Renal cortex interstitium (tissue), 11 donors: ENCODE results near the gene GARIN1A. TPM values are rescaled to one million over a fixed set of nuclear protein-coding genes. Genes with fewer than 3 reads are reported as not detected.

Experiments
- DNase-seq, 11 donors: peaks; one replicate each; pipeline ENCODE4 v3.0.0-alpha.2; 2013; ENCODE audit warnings: low read depth in 9 of 11, low spot score in 4 of 11; ENCODE audit errors: extremely low read depth in 1 of 11
- polyA plus RNA-seq, 3 donors: library from polyadenylated mRNA; unstranded; fragments of 120-200 nt; gene quantifications; one replicate each; pipeline ENCODE4 v1.2.1, GENCODE V29; 2013; ENCODE audit not compliant: insufficient read length in 3 of 3

Gene GARIN1A
- polyA plus RNA-seq, 3 donors = 2.4 to 4.3 (median 2.7) TPM

DNA sequence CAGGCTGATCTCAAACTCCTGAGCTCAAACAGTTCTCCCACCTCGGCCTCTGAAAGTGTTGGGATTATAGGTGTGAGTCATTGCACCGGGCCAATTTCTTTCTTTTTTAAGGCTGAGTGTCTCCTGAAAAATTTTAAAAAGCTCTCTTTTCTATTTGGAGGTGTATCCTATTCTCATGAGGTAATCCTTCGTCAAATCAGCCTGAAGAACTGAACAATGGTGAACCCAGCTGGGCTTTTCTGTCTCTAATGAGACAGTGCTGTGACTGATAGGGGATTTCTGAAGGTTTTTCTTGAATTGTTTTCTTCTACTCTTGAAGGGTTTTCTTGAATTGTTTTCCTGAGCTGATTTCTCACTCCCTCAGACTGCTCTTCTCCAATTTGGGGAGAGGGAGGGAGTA is 36.1 kb downstream of the GARIN1A start:
- DNase-seq = no peak

DNA sequence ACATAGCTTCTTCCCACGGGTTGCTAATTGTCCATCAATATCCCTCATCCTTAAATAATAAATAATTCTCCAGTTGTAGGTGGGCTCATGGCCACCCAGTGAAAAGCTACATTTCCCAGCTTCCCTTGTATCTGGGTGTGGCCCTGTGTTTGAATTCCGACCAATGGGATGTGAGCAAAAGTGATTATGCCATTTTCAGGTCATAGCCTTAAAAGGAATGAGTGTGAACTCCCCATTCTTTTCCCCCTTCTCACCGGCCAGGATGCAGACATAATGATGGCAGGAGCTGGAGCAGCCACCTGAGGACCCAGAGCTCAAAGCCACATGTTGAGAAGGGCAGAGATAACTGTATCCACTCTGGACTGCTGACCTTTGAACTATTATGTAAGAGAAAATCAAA is 36.7 kb downstream of the GARIN1A start:
- DNase-seq = no peak

DNA sequence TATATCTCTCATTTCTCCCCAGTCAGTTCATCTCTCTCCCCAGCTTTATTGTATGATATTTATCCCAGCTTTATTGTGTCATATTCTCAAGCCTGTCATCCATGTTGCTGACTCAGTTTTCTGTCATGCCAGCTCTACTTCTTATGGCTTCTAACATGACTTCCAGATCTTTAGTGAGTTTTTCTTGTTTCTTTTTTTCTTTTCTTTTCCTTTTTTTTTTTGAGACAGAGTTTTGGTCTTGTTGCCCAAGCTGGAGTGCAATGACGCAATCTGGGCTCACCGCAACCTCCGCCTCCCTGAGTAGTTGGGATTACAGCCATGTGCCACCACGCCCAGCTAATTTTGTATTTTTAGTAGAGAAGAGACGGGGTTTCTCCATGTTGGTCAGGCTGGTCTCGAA is 38.4 kb downstream of the GARIN1A start:
- DNase-seq = no peak

DNA sequence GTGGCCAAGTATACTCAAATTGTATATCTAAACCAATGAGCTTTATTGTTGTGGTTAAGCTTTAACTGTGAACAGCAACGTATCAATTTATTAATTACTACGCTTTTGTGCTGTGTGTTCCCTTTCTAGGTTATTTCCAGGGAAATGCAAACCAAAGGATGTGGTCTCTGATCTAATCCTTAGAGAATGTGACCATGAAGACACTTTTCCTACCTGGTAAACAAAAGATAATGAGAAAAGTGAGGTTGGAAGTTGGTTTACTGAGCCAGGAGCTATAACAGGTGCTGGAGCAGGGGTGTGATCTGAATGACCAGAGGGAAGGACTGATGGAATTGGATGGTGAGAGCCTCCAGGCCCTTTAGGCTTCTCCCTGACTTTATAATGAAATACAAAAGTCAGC is 41.7 kb downstream of the GARIN1A start:
- DNase-seq = no peak

DNA sequence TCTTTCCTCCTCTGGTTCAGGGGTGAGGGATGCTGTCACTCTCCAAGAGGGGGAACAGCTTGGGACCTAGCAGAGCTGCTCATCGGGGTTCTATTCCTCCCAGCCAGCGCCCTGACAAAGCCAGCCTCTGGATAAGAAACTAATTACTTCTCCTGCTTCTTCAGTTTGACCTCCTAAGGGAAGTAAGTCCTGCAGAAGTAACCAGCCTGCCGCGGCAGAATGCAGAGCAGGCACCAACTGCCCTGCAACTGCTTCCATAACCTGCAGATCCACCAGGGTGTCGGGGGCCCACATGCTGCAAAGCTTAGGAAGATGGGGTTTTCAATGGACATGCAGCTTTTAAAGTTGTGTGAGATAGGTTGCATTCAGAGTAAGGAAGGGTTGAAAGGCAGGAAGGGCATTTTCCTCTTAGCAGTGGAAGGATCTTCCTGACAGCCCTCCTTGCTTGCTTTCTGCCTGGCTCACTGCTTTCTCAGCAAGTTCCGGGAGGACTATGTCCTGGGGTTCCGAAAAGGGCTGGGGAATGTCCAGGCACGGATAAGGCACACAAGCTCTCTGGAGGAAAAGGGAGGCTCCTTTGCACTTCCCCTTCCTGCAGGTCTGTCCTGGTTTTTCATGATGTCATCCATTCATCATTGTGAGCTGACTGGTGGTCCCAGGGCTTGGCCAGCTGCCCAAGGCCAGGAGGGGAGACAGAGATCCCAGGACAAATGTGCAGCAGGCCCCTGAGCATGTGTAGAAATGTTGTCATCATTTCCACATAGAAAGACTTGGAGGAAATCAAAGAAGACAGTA is 42.8 kb downstream of the GARIN1A start:
- no peak for DNase-seq

DNA sequence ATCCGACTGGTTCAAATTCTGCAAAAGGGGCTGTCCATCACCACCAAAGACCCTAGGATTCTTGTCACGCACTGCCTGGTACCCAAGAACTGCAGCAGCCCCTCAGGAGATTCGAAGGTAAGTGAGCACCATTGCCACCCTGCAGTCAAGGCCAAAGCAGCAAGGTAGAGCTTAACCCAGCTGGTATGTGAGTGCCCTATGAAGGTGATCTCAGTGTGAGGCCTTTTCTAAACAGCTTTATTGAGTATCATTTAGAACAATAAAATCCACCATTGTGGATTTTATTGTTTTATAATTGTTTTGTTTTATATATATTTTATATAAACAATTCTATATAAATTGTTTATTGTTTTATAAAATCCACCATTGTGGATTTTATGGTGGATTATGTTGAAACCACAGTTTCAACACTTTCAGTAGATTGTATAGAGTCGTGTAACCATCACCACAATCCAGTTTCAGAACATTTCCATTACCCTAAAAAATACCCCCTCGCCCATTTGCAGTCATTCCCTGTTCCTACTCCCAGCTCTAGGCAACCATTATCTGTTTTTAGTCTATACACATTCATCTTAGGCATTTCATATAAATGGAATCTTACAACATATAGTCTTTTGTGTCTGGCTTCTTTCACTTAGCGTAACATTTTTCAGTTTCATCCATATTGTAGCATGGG is 47.0 kb downstream of the GARIN1A start:
- DNase-seq = no peak

DNA sequence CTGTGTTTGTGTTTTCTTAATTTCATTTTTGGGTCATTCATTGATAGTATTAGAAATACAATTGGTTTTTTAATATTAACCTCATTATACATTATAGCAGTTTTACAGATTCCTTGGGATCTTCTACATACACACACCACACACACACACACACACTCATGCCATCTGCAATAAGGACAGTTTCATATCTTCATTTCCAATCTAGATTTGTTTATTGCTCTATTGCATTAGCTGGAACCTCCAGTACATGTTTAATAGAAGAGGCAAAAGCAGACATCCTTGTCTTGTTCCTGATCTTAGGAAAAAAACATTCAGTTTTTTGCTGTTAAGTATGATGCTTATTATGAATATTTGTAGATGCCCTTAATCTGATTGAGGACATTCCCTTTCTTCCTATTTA is 49.3 kb downstream of the GARIN1A start:
- no peak for DNase-seq

Other genes with a start within 250 kb of the GARIN1A start
- 10 to 100 TPM; 19.0 to 25.4 (median 19.9) TPM for gene HILPDA, start 216.4 kb upstream of the GARIN1A start, polyA plus RNA-seq
- 10 to 100 TPM; 27.4 to 32.2 (median 29.1) TPM for gene METTL2B, start 195.5 kb upstream of the GARIN1A start, polyA plus RNA-seq
- 100 to 1,000 TPM; 167 to 207 (median 204) TPM for gene CALU, start 67.1 kb downstream of the GARIN1A start, polyA plus RNA-seq
- gene OPN1SW, start 103.5 kb downstream of the GARIN1A start, polyA plus RNA-seq = 1 to 10 TPM; 1.0 to 1.7 (median 1.5) TPM
- gene CCDC136, start 119.7 kb downstream of the GARIN1A start, polyA plus RNA-seq = 10 to 100 TPM; 16.1 to 22.8 (median 22.5) TPM
- gene FLNC, start 158.1 kb downstream of the GARIN1A start, polyA plus RNA-seq = 10 to 100 TPM; 11.2 to 23.6 (median 17.8) TPM
- 100 to 1,000 TPM; 224 to 261 (median 241) TPM for gene ATP6V1F, start 190.6 kb downstream of the GARIN1A start, polyA plus RNA-seq
- 10 to 100 TPM; 15.0 to 32.4 (median 21.4) TPM for gene KCP, start 238.4 kb downstream of the GARIN1A start, polyA plus RNA-seq